HepG2 (cell line): ENCODE results near the gene HYAL2. TPM values are rescaled to one million over a fixed set of nuclear protein-coding genes. Genes with fewer than 3 reads are reported as not detected.

Experiments
- ATF7 ChIP-seq, 2 experiments: fragments of 450-650 bp in 1 of 2; sonication (generic) in 1 of 2; formaldehyde crosslinking in 1 of 2; IDR thresholded peaks; 2 replicates each; pipeline versions ENCODE4 v1.4.0 to v1.6.1; 2016 to 2020; ENCODE audit warnings: antibody characterized with exemption in 1 of 2, mild to moderate bottlenecking in 1 of 2, missing genetic modification reagents in 1 of 2
- HHEX ChIP-seq: IDR thresholded peaks from 2 replicates; pipeline ENCODE4 v1.6.1; 2016; ENCODE audit warnings: control low read depth
- HMGXB3 ChIP-seq: sonication (generic); formaldehyde crosslinking; IDR thresholded peaks from 2 replicates; pipeline ENCODE4 v1.4.0; 2020; ENCODE audit warnings: missing genetic modification reagents, borderline replicate concordance
- JUND ChIP-seq: sonication (generic); formaldehyde crosslinking; IDR thresholded peaks from 2 replicates; pipeline ENCODE4 v1.8.0; 2022; ENCODE audit warnings: mild to moderate bottlenecking, missing genetic modification reagents
- SNRNP70 ChIP-seq: fragments of 200-400 bp; formaldehyde crosslinking; IDR thresholded peaks from 2 replicates; pipeline ENCODE4 v1.6.1; 2017; ENCODE audit warnings: mild to moderate bottlenecking, low read depth, low read length, moderate library complexity
- STAT6 ChIP-seq: sonication (generic); formaldehyde crosslinking; IDR thresholded peaks from 2 replicates; pipeline ENCODE4 v1.4.0; 2020; ENCODE audit warnings: missing genetic modification reagents, mild to moderate bottlenecking, borderline replicate concordance
- ZNF274 ChIP-seq: sonication (generic); formaldehyde crosslinking; IDR thresholded peaks from 2 replicates; pipeline ENCODE4 v1.5.1; 2020; ENCODE audit warnings: mild to moderate bottlenecking, missing genetic modification reagents
- ZNF484 ChIP-seq: sonication (generic); formaldehyde crosslinking; IDR thresholded peaks from 2 replicates; pipeline ENCODE4 v1.5.1; 2020; ENCODE audit warnings: mild to moderate bottlenecking, low read depth, missing genetic modification reagents, borderline replicate concordance
- ZNF609 ChIP-seq: sonication (generic); formaldehyde crosslinking; IDR thresholded peaks from 2 replicates; pipeline ENCODE4 v1.4.0; 2020; ENCODE audit warnings: mild to moderate bottlenecking, missing genetic modification reagents, borderline replicate concordance
- ZNF687 ChIP-seq: sonication (generic); formaldehyde crosslinking; IDR thresholded peaks from 2 replicates; pipeline ENCODE4 v1.5.1; 2020; ENCODE audit warnings: mild to moderate bottlenecking, missing genetic modification reagents, moderate library complexity
- polyA plus RNA-seq, 8 experiments: library from polyadenylated mRNA; depleted of rRNA in 3 of 8; stranded (reverse) in 7 of 8; unstranded in 1 of 8; fragments of >200 nt; fragmentation: Illumina TruSeq in 4 of 8; extraction: Trizol in 4 of 8; gene quantifications; 2 replicates each; pipeline versions ENCODE4 v1.2.1 to v1.2.3, GENCODE V29; 2011 to 2016; ENCODE audit warnings: low read depth in 4 of 8, missing spikeins in 1 of 8, mixed read lengths in 1 of 8; ENCODE audit not compliant: insufficient read depth in 1 of 8
- total RNA-seq, 5 experiments: library from RNA; depleted of rRNA; stranded (reverse); fragments of >200 nt; fragmentation: Illumina TruSeq; extraction: Trizol; gene quantifications; 2 replicates each; pipeline ENCODE4 v1.2.3, GENCODE V29; 2016; ENCODE audit warnings: low read depth in 1 of 5

Gene HYAL2
- total and polyA plus RNA-seq, 2 of the 13 experiments (the other 11 are each of a cell fraction or from before 2014, with no cell fraction given) = 76.2 to 102 TPM

- no peak for TF ChIP-seq ATF7 (IDR thresholded peaks at IDR 0.05)
- TF ChIP-seq ATF7 (CRISPR knock-in tag; IDR thresholded peaks at IDR 0.05) = 0 out of 2 replicates have a peak, but pooled peaks have one; percentile 47
- TF ChIP-seq ZNF609 = no peak
- no peak for TF ChIP-seq ZNF484
- no peak for TF ChIP-seq HMGXB3 (CRISPR knock-in tag)
- TF ChIP-seq STAT6 = no peak
- TF ChIP-seq HHEX (CRISPR knock-in tag) = no peak
- TF ChIP-seq SNRNP70 = no peak
- TF ChIP-seq JUND = no peak; the same call in 1 of the 2 replicates
- TF ChIP-seq ZNF274 (CRISPR knock-in tag) = peak; percentile 48; the same call in 1 of the 2 replicates
- TF ChIP-seq ZNF687 (CRISPR knock-in tag) = peak; percentile 92
These were observed 30.1 kb downstream of the HYAL2 start, which contains the start of gene IFRD2 (continued) for GRCh38 chr3:50292159-50293078.
